GM18517 (cell line): ENCODE data around the gene MANEA.
"Not testable (repeated sequence)": the region's sequence is repeated elsewhere in the genome, so short reads cannot be mapped to it uniquely, and the experiment has no call there.

Experiments
- ATAC-seq: cut with Tn5 transposase; IDR thresholded peaks from one replicate; pipeline ENCODE4 v1.9.1; 2021; ENCODE audit warnings: mild to moderate bottlenecking, moderate library complexity; ENCODE audit not compliant: unreplicated experiment

MANEA gene, protein sequence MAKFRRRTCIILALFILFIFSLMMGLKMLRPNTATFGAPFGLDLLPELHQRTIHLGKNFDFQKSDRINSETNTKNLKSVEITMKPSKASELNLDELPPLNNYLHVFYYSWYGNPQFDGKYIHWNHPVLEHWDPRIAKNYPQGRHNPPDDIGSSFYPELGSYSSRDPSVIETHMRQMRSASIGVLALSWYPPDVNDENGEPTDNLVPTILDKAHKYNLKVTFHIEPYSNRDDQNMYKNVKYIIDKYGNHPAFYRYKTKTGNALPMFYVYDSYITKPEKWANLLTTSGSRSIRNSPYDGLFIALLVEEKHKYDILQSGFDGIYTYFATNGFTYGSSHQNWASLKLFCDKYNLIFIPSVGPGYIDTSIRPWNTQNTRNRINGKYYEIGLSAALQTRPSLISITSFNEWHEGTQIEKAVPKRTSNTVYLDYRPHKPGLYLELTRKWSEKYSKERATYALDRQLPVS

DNA sequence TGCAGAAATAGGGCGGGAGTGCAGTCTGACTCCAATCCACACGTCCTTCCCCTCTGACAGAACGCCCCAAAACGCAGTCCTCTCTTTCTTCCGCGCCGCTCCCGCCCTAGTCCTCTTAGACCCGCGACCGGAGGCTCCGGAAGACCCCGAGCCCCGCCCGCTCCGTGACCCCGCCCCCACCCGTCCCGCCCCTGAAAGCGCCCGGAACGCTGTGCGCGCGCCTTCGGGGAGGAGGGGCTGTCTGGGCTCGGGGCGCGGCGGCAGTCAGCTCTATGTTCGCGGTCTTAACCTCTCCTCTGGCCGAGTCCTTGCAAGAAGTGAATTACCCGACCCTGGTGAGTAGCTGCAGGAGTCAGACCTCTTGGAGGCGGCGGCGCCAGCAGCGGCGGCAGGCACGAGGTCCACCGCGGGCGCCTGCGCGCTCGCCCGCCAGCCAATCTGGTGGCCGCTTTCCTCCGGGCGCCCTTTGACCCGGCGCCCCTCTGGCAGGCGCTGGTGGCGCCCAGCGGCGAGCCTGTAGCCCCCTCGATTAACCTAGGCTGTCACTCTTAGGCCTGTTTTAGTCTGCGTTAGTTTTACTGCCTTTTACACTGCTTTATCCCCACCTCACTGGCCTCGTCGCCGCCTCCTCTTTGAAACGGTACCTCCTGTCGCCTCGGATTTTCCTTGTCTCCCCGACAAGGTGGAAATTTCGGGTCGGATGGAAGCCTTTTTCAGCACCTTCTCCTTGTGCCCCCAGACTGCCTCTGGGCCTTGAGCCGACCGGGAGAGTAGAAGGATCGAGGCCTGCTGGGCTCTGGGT lies at the start of gene MANEA:
Gene MANEA (plus strand): TSS at position 232 of the 802 bp plus-strand sequence. CDS start 8,905 bp downstream, outside the sequence.
- peak; percentile 66 for ATAC-seq

DNA sequence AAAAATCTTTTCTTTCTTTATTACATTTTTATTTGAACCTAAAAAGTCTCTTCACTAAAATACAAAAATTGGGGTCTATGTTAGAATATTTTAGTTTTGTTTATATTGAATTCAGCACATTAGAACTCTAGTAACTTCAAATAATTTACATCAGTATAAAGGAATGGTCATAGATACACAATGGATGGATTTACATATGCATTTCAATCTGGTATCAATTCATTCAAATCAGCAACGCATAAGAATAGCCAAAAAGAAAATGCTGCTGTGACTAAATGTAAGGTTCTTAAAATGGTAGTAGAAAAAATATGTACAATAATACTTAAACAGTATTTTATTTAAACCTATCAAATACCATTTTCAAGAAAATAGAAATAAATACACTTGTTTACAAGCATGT lies 47.6 kb upstream of the MANEA start:
- ATAC-seq: no peak

DNA sequence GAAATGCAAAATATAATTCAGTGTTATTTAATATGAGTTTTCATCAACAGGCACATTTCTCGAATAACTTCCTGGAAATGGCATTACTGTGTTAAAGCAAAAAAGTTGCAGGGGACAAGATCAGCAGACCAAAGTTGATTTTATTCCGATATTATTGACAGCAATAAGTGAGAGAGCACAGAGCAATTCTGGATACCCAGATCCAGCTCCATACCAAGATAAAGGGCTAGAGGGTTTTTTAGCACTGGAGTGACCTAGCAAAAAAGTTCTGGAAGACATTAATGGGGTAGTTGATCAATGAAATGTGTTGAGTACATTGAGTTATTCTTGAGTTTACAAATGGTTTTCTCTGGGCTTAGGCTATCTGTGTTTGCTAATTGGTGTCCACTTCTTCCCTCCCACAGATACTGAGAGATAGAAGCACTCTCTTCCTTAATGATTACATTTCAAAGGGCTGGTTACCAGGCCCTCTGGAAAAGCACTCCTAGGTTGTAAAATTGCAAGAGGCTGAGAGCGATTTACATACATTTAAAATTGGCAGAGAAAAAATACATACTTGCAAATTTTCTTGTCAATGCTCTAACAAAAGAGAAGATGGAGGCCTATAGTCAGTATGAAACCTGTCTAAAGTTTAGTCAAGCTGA lies 47.0 kb upstream of the MANEA start:
- no peak for ATAC-seq

DNA sequence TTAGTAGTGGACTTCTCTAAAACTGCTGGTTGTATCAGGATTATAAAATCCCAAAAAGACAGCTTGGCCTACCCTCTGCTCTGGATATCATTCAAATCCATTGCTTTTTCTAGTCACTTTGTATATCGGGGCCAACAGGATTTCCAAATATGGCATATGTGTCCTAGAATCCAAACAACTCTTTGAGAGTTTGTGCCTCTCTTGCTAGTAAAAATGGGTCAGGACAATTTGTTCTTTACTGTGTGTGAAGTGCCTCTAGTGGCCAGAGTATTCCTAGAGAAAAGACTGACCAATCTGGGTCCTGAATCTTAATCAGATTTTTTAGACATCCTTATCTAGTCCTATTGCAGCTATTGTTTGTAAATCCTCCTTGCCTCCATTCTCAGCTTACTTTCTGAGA lies 33.5 kb upstream of the MANEA start:
- no peak for ATAC-seq

DNA sequence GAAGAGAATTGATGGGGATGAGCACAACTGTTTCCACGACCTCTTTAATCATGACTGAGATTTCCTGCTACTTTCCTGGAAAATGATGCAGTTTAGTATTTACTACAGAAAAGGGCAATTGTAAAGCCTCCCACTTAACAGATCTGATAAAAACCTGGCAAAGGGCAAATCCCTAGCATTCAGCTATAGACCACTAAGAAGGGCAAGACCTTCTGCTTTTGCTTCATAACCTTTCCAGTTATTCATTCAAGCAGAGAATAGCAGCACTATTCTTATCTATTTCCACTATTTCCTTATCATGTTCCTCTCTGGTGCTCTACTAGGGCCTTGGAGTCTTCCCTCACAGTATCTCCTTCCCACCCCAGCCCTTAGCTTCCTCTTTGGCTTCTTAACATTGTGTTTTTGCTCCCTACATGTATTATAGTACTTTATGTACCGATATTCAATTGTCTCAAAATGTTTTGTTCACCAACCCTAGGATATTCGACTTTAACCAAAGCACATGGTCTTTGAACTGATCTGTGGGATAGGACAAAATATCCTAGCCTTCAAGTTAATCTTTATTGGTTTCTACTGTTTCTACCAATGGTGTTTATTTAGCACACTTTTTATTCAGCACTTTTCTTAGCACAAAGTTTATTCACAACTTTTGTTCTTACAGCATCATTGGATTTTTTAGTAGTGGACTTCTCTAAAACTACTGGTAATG lies 32.7 kb upstream of the MANEA start:
- ATAC-seq: no peak

DNA sequence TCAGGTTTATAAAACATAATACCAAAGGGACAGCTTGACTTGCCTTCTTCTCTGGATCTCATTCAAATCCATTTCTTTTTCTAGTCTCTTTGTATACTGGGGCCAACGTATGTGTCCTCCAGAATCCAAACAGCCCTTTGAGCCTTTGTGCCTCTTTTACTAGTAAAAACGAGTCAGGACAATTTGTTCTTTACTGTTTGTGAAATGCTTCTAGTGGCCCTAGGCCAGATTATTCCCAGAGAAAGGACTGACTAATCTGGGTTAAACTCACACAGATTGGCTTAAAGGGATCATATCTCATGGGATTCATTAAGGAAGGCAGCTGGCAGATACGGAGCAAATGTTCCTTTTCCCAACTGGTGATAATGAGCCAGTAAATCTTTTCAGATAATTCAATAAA lies 32.1 kb upstream of the MANEA start:
- no peak for ATAC-seq

DNA sequence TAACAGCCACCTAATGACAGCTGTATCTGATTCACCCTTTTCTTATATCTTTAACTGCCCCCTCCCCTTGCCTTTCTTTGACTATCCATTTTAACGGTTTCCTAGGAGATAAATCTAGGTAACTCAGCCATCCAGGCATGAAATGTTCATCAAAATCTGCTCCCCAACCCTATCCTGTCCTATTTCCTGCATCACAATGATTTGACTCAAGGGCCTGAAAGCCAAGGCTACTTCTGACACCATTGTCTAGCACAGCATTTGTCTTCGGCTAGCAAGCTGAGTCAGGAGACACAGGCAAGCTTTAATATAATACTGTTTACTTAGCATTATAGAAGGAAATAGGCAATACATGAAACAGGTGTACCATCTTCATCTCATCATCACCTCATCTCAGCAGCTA lies 31.6 kb upstream of the MANEA start:
- no peak for ATAC-seq

DNA sequence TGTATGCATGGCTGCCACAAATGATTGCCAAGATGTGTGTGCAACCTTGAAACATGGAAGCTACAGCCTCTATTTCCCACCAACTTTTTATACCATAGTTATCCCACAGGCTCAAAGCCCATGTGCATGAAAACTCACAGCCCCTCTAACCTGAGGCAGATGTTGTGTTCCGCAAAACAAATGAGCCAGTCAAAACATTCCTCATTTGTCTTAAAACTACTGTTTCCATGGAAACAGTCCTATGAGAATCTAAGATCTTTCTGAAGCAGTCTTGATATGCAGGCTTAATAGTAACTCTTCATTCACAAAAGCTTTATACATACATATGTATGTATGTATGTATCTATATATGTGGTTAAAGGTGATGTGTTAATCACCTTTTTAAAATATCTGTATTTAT lies 31.2 kb upstream of the MANEA start:
- ATAC-seq: no peak

DNA sequence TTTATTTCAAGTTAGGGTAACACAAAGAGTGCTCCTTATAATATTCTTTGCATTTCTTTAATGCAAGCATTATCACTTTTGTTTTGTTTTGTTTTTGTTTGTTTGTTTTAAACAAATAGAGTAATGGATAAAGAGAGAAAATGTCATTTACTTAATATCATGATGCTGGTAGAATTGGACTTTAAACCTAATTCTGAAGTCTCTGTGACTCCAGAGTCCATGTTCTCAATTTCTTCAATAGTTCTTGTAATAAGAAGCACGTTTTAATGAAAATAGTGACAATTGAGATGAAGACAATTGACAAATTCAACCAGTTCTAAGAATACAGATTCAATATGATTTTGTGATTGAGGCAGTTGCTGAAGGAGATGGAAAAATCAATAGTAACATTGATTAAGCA lies 30.3 kb upstream of the MANEA start:
- no peak for ATAC-seq

DNA sequence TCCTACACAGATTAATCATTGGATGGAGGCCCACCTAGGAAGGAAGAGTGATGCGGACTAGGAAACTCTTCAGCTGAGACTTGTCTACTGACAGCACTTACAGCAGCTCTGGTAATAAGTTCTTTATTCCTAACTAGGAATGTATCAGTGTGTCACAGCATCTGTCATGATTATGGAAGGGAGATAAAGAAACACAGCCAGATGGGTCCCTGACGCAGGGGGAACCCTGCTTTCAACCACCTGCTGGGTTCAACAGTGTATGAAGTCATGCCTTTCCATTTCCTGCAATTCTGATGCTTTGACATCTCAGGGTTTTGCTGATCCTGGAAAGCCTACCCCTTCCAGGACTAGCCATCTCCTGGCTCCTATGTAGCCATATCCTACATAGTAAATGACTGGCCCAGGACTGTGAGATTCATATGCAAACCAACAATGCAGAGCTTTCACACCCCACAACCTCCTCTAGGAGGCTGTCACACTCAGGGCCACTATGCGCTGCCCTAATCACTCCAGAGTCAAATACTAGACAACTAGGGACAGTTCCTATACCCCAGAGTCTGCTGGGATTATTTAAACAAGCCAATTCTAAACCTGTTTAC lies 29.0 kb upstream of the MANEA start:
- ATAC-seq: no peak

DNA sequence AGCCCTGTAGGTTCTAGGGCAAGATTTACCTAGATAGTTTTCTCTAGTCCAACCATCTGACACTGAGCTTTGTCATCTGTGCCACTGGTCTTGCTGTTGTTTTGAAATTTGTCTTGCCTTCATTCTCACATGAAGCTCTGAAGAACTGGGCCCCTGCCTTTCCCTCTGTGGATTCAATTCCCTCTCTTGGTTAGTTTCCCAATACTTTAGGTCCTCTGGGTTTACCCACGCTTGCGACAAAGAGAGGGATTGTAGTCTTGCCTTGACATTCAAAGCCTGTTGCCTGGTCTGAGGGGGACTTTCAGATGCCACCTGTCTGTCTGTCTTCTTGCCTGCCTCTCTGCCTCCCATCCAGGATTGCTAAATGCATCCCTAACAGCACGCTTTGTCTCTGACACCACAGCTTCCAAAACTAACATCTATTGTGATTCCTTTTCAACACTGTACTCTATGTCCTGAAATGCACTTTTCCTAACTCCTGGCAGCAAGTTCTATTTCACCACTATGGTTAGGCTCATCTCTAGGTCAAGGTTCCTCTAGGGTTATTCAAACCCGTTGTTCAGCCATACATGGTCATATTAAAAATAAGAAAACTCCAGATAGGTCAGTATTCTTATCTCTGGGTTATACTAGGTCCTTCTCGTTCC lies 25.5 kb upstream of the MANEA start:
- no peak for ATAC-seq

DNA sequence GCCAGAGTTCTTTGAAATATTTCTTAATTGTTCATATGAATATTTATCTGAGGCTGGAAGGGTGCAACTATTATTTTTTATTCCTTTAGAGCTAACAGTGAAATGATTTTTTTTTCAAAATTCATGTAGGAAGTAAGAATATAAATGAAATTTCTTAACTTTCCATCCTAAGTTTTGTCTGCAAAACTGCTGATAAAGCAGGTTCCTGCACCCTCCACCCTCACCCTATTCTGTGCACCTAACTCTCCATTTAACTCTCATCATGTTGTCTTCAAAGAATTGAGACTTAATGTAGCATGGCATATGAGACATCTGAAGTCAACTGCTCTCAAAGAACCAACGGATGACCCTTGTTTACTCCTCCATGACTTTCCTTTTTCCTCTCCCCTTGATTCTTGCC lies 23.5 kb upstream of the MANEA start:
- ATAC-seq: no peak

DNA sequence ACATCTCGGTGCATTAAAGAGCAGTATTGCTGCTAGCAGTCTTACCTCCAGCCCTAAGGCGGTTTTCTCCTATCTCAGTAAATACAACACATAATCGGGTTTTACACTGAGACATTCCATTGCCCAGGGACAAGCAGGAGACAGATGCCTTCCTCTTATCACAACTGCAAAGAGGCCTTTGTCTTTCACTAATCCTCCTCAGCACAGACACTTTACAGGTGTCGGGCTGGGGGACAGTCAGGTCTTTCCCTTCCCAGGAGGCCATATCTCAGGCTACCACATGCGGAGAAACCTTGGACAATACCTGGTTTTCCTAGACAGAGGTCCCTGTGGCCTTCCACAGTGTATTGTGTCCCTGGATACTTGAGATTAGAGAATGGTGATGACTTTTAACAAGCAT lies 16.4 kb upstream of the MANEA start:
- ATAC-seq: not testable (repeated sequence)

DNA sequence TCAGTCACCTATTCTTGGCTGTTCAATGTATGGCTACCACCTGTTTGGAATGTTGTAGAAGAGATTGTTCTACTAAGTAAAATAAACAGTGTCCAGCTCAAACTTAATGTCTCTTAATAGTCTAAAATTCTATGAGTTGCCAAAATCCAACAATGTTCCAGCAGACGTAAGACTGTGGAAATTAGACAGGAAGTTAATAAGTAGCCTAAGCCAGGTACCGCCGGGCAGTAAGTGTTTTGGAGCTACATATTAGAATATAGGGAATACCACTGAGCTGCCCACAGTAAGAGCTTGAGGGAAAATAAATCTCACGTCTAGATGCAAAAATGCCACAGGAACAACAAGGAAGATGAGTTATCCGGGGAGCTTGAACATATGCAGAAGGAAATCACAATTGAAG lies 7.8 kb upstream of the MANEA start:
- no peak for ATAC-seq

DNA sequence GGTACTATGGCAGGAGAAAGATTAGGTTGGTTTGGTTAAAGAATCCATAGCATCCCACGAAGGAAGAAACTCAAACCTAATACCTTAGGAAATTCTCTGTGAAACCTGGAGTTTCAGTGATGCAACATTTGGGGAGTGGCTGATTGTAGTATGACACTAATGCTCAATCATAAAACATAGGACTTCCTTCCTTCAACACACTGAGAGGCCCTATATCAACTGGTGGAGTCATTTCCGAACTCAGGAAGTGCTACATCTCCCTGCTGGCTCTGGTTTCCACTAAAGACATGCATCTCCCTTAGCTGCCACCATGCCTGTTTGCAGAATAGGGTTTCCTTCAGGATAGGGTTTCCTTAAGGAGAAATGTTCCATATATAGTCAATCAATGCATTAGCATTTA lies 5.2 kb upstream of the MANEA start:
- ATAC-seq: no peak

DNA sequence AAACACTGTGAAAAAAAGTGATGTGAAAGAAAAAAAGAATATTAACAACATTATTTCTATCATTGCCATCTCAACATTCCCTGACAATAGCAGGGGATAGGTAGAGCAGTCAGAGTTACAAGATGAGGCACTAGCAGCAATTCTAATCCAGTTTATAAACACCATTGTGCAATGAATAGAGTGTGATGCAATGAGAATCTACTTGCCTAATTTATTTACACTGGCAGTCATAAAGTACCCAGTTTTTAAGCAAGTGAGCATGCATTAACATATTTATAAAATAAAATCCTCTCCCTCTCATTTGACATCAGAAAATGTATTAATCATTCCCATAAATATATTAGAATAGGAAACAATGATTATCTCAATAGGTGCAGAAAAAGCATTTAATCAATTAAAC lies 2.5 kb upstream of the MANEA start:
- no peak for ATAC-seq

DNA sequence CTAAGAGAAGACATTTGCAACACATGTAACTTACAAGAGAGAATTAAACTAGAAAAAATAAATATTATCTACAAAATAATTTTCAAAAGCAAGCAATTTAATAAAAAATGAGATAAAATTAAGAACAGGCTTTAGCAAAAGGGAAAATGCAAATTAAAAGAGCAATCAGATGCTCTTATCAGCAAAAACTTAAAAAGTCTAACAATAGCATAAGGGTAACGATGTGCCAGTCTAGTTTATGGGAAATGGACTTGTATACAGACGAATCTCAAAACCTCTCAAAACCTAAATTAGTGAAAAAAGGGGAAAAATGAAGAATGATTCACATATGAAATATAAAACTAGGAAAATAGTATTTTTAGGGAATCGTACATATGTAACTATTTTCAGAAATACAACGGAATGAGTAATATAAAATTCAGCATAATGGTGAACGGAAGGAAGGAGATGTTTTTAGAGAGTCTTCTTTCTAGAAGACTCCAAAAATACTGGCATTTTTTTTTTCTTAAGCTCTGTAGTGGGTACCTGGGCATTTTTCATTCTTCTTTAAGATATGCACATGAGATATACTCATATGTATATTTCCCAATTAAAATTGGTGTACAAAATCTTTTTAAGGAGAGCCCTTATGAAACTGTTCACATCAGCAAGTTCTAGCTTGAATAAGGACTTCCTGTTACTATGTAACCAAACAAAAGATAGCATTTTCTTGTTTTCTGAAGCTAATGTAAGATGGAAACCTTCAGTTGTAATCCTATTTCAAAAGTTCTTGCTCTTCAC lies 927 bp upstream of the MANEA start:
- ATAC-seq: peak; percentile 22

DNA sequence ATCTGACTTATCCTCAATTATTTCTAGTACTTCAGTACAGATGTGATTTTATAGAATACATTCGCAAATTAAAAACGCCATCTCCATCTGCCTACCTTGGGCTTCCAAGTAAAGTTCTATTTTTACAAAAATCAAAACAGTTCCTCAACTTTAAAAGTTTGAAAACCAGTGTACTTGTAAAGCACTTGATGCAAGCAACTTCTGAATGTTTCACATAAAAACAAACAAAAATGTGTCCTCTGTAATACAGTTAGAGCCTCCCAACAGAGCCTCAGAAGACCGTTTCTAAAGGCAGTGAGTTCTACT lies 384 bp upstream of the MANEA start:
- ATAC-seq: no peak

DNA sequence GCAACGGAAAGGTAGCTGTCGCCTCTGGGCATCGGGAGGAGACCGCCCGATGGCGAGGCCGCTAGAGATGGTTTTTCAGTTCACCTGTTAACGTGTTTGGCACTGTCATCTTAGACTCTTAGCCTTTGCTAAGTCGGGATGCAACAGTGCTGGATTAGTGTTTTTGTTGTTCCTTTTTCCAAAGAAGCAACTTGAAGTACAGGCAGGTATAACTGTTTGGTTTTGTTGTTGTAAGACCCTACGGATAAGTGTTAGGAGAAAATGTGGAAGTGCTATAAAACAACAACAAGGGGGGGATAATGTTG lies 723 bp downstream of the MANEA start:
- ATAC-seq: peak; percentile 7

DNA sequence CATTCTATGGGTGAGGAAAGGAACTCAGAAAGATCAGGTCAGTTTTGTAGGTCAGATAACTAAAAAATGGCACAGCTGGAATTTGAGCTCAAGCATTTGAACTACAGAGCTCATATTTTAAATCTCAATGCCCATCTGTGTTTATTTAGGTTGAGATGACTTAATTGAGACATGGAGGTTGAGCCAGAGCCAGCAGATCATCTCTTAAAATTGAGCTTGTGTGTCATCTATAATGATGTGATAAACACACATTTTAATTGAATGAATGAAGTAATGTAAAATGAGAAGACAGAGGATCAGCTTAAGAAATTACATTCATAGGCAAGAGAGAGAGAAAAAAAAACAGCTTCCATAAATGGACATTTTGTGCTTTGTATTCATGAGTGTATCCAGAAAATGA lies 3.7 kb downstream of the MANEA start:
- no peak for ATAC-seq
